ENCODE results near the gene CCDC88B. TPM values are rescaled to one million over a fixed set of nuclear protein-coding genes. Genes with fewer than 3 reads are reported as not detected.

CCDC88B gene
- total and polyA plus RNA-seq, 4 donors = 13.6 to 56.8 (median 43.4) TPM

- Histone ChIP-seq H3K36me3 (ENCODE audit: control insufficient read depth in 4 of 4, insufficient read depth in 4 of 4, low read length in 4 of 4) (no peaks in the 10 kb centered on the region), H3K9me3 (ENCODE audit: control insufficient read depth in 4 of 4, insufficient read depth in 3 of 4, low read length in 3 of 4) (no peaks in the 10 kb centered on the region), H3K9ac (ENCODE audit: insufficient read depth in 1 of 2, low read length in 2 of 2) (no peak overlapping the region), H3K27me3 (ENCODE audit: control insufficient read depth in 3 of 3, insufficient read depth in 3 of 3, low read length in 2 of 3) (peaks cover 0 to 13% (median 0%) of the 10 kb centered on the region in 3 donors), H3K4me3 (no peak overlapping the region), H3K27ac (ENCODE audit: low read depth in 1 of 2, low read length in 1 of 2) (no peak overlapping the region), H3K4me1 (ENCODE audit: control insufficient read depth in 5 of 5, insufficient read depth in 5 of 5, low read length in 5 of 5) (peaks cover 0 to 14% (median 7%) of the 10 kb centered on the region in 5 donors)
- DNase-seq = no peak
- 60 to 61% methylated on average over 4 of the region's 4 CpGs for WGBS, 2 donors
- TF ChIP-seq CTCF (IDR thresholded peaks at IDR 0.05; ENCODE audit: control extremely low read depth, extremely low read depth) = no peak
- ATAC-seq (ENCODE audit: insufficient read depth, low FRiP score) = no peak
Observed at GRCh38 chr11:64339286-64339685, 718 bp upstream of the CCDC88B start.

- no peak for TF ChIP-seq CTCF (IDR thresholded peaks at IDR 0.05; ENCODE audit: control extremely low read depth, extremely low read depth)
- Histone ChIP-seq H3K4me1 (ENCODE audit: control insufficient read depth in 5 of 5, insufficient read depth in 5 of 5, low read length in 5 of 5) (peaks cover 0 to 12% (median 7%) of the 10 kb centered on the region in 5 donors), H3K9me3 (ENCODE audit: control insufficient read depth in 4 of 4, insufficient read depth in 3 of 4, low read length in 3 of 4) (no peaks in the 10 kb centered on the region), H3K27ac (ENCODE audit: low read depth in 1 of 2, low read length in 1 of 2) (peak overlapping the region in 1 of 2 donors; percentile 13), H3K4me3 (no peak overlapping the region), H3K36me3 (ENCODE audit: control insufficient read depth in 4 of 4, insufficient read depth in 4 of 4, low read length in 4 of 4) (peaks cover 0 to 4% (median 0%) of the 10 kb centered on the region in 4 donors), H3K27me3 (ENCODE audit: control insufficient read depth in 3 of 3, insufficient read depth in 3 of 3, low read length in 2 of 3) (peaks cover 0 to 13% (median 0%) of the 10 kb centered on the region in 3 donors), H3K9ac (ENCODE audit: insufficient read depth in 1 of 2, low read length in 2 of 2) (no peak overlapping the region)
- DNase-seq = no peak
- no peak for ATAC-seq (ENCODE audit: insufficient read depth, low FRiP score)
- 16 to 25% methylated on average over 33 of the region's 33 CpGs for WGBS, 2 donors
Observed at GRCh38 chr11:64340671-64341335, 799 bp downstream of the CCDC88B start.

DNA sequence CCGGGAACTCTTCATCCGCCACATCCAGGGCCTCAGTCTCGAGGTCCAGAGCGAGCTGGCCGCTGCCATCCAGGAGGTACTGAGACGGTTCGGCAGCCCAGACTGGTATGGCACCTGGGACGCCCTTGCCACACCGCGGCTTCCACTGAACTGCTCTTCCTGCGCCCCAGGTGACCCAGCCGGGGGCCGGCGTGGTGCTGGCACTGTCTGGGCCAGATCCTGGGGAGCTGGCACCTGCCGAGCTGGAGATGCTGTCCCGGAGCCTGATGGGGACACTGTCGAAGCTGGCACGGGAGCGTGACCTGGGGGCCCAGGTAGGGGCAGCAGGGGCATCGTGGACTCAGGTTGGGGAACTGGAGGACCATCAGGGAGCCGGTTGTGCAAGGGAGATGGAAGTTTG lies 1.4 kb downstream of the CCDC88B start:
- ATAC-seq (ENCODE audit: insufficient read depth, low FRiP score) (no peak), DNase-seq (no peak)
- Histone ChIP-seq H3K27me3 (ENCODE audit: control insufficient read depth in 3 of 3, insufficient read depth in 3 of 3, low read length in 2 of 3) (peaks cover 0 to 13% (median 0%) of the 10 kb centered on the region in 3 donors), H3K36me3 (ENCODE audit: control insufficient read depth in 4 of 4, insufficient read depth in 4 of 4, low read length in 4 of 4) (peaks cover 0 to 4% (median 0%) of the 10 kb centered on the region in 4 donors), H3K4me1 (ENCODE audit: control insufficient read depth in 5 of 5, insufficient read depth in 5 of 5, low read length in 5 of 5) (peaks cover 0 to 12% (median 7%) of the 10 kb centered on the region in 5 donors), H3K4me3 (no peak overlapping the region), H3K27ac (ENCODE audit: low read depth in 1 of 2, low read length in 1 of 2) (no peak overlapping the region), H3K9ac (ENCODE audit: insufficient read depth in 1 of 2, low read length in 2 of 2) (no peak overlapping the region), H3K9me3 (ENCODE audit: control insufficient read depth in 4 of 4, insufficient read depth in 3 of 4, low read length in 3 of 4) (no peaks in the 10 kb centered on the region)
- WGBS, 2 donors = 60 to 77% methylated on average over 21 of the region's 21 CpGs
- TF ChIP-seq CTCF (IDR thresholded peaks at IDR 0.05; ENCODE audit: control extremely low read depth, extremely low read depth) = no peak

Data from lung (tissue), 12 donors.